CD4-positive, alpha-beta T cell treated with Interleukin-21 for 1 hour (primary cell): ENCODE results near the gene TIMM8A.

Experiments
- DNase-seq: peaks from one replicate; pipeline ENCODE4 v3.0.0-alpha.2; 2020

The TIMM8A gene, protein sequence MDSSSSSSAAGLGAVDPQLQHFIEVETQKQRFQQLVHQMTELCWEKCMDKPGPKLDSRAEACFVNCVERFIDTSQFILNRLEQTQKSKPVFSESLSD

DNA sequence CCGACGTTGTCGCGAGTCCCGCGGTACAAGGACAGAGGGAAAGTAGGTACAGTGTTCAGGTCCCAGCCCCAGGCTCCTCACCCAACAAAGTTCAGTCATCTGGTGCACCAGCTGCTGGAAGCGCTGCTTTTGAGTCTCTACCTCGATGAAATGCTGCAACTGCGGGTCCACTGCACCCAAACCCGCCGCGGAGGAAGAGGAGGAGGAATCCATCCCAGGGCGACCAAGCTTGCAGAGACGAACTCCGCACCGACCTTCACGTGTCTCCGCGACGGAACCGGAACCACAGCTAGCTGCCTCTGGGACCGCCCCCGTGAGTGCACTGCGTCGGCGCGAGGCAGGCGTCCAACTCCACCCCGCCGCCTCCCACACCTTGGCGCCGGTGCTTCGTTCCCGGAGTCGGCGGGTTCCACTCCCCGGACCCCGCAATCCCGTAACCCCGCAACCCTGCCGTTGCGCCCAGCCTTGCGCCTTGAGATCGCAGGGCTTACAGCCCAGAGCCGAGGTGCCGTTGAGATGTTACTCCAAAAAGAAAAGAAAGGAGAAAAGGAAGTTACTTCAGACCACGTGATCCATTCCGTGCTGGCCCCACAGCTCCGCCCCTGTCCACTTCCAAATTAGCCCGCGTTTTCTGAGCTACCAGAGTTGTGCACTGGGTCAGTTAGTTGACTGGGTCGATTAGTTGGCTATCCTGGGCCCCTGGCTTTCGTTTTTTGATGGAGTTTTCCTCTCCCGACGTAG is at the start of gene TIMM8A:
Gene TIMM8A (minus strand): TSS at position 291 of the 741 bp plus-strand sequence. CDS start 78 bp downstream, at position 213.
- DNase-seq: peak; percentile 74

DNA sequence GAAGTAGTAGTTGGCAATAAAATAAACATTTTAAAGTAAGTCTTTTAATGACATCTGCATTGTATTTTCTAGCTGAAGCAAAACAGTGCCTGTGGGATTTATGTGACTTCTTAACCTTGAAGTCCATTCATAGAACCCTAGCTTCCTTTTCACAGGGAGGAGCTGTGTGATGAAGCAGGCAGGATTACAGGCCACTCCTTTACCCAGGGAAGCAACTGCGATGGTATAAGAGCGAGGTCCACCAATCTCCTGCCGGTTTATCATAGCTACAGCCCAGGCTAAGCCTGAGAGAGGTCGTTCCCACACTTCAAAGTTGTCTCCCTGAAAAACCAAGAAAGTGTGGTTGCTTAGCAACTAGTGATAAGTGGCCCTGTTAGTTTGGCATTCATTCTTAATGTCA is 49.2 kb upstream of the TIMM8A start:
- no peak for DNase-seq

DNA sequence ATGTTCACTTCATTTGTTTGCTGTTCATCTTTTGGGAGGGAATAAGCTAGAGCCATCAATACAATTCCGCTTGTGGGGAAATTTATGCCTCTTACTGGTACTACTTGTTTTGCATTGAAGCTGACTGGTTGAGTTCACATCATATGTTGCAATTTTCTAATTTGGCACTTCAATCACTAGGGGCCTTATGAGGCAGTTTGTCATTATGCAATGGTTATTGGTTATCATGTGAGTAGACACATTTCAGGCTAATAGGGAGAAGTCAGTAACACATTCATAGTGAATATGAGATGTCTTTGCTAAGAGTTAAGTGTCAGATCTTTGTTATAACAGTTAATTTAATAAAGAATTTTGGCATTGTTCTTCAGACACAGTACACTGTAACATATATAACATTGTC is 47.2 kb upstream of the TIMM8A start:
- no peak for DNase-seq

DNA sequence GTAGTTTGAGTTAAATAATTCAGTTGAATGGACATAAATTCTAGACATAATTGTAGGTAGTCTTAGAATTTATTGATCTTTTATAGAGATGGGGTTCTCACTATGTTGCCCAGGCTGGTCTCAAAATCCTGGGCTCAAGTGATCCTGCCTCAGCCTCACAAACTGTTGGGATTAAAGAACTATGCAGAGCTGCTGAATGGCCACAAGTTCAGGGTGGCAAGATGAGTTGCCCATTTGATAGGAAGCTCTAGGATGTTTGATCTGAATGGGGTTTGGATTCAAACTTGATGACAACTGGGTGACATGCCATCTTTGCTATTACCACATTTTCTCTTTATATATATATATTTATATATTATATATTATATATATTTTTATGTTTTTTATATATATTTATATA is 45.8 kb upstream of the TIMM8A start:
- DNase-seq: no peak

DNA sequence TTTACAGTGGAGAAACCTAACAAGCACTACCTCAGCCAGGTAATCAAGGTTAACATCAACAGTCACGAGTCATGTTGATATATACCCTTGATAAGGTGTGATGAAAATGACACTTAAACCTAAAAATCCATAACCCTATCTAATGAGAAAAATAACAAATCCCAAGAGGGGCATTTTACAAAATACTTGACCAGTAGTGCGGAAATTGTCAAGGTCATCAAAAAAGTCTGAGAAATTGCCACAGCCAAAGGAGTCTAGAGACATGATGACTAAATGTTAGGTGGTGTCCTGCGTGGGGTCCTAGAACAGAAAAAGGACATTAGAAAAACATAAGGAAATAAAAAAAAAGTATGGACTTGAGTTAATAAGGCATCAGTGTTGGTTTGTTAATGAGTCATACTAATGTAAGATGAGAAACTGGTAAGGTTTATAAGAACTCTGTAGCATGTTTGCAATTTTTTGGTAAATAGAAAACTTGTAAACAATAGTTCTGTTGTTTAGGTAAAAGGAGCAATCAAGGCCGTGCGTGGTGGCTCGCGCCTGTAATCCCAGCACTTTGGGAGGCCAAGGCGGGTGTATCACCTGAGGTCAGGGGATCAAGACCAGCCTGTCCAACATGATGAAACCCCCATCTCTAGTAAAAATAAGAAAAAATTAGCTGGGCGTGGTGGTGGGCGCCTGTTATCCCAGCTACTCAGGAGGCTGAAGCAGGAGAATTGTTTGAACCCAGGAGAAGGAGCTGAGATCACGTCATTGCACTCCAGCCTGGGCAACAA is 45.2 kb upstream of the TIMM8A start:
- no peak for DNase-seq

DNA sequence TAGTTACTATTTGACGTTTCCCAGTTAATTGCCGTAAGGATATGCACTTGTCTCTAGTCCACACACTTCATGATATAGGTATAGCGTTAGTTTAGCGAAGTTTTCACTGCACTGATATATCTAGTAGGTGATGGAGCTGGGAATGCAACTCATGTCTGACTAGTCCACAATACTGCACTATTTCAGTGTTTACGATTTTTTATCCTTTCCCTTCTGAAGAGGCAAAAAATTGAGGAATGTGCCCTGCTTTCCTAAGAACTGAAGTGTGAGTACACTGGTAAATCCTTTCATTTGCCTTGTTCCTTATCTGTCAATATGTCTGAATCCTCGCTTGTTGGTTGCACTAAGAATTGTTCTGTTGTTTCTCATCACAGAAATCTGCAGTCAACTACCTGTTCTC is 43.3 kb upstream of the TIMM8A start:
- no peak for DNase-seq

DNA sequence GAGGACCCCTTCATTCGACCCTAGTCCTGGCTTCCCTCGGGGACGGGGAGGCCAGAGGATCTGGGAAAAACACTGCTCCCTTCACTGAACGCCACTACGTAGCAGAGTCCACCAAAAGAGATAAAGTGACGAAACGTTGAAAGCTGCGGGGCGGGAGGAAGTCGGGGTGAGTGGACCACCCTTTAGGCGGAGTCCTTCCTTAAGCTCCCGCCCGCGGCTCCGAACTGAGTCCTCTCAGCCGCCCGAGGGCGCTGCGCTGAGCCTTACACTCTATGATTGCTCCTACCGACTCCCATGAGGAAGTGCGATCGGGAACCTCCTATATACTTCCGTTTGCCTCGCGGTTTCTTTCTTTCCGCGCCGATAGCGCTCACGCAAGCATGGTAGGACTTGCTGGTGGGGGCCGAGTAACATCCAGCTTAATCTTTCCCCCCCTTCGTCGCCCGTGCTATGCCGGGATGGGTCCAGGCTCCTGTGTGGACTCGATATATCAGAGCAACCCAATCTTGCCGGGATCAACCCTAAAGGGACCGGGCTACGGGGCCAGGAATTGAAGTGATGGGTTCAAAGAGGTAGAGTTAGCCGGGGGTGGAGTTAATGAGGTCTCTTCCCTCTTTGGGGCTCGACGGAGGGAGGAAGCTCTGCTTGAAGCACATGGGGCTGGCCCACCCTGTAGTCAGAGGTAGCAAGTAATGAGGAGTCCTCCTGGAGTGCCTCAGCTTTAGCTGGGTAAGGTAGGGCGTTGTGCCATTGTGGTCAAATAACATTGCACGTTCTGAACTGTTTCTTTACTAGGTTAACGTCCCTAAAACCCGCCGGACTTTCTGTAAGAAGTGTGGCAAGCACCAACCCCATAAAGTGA is 42.4 kb upstream of the TIMM8A start, which contains the start of gene RPL36A:
Gene RPL36A (plus strand): TSS at position 348 of the 862 bp plus-strand sequence. CDS start 33 bp downstream, at position 381.
- peak; percentile 85 for DNase-seq

DNA sequence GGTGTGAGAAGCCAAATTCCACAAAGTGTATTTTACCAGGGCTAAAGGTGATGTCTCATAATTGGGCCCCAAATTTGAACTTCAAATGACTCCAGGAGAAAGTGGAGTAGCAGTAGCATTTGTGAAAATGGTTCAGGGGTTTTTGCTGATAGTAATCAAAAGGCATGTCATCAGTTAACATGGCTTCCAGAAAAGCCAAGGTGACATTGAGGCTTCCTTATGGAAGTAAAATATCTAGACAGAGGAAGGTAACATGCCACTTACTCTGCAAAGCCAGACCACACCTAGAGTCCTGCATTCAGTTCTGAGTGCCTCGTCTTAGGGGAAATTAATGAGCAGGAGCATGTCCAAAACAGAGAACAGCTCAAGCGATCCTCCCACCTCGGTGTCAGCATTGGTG is 40.1 kb upstream of the TIMM8A start:
- DNase-seq: no peak

DNA sequence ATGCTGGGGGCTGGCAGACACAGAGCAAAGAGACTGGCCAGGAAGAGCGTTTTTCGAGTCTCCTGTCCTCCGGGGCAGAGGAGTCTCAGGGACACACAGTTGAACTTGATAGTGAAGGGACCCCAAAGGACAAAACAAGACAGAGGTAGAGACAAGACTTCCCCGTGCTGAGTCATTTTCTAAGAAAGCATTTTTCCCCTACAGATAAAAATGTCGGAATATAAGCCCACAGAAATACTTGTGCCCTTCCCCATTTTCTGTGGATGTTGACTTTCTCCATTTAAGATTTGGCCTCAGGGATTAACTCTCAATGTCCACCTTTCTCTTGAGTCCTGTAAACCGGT is 38.0 kb upstream of the TIMM8A start:
- DNase-seq: no peak

DNA sequence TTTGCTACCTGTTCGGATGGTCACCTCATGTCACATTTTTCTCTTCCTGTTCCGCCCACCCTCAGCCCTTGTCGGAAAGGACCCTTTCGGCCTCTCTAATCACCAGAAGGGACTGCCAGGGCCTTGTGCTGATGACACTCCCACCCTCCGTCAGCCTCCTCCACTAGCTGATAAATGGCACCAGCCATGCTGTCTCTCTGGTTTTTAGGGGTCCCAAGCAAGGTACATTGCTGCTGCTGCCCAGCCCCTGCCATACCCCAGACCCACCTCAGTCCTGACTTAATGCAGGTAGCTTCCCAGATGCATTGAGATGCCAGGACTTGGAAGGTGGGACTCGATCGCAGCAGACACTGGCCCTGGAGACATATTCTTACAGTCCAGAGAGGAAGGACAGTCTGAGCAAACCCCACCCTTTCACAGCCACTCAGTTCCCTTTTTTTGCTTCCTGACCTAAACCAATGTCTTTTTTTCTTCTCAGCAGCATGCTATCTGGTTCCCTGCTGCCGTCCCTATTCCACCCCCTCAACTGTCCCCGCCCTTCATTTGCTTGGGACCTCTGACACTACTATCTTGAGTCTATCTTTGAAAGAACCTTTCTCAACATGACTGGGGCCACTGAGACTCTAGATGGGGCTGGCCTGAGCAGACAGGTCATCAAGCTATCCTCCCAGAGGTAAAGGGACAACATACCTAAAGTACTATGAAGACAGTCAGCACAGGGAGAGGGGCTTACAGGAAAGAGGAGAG is 37.4 kb upstream of the TIMM8A start, which contains the start of gene BTK:
Gene BTK (minus strand): TSS at position 397 of the 747 bp plus-strand sequence. CDS start 10,907 bp downstream, outside the sequence.
- DNase-seq: no peak

DNA sequence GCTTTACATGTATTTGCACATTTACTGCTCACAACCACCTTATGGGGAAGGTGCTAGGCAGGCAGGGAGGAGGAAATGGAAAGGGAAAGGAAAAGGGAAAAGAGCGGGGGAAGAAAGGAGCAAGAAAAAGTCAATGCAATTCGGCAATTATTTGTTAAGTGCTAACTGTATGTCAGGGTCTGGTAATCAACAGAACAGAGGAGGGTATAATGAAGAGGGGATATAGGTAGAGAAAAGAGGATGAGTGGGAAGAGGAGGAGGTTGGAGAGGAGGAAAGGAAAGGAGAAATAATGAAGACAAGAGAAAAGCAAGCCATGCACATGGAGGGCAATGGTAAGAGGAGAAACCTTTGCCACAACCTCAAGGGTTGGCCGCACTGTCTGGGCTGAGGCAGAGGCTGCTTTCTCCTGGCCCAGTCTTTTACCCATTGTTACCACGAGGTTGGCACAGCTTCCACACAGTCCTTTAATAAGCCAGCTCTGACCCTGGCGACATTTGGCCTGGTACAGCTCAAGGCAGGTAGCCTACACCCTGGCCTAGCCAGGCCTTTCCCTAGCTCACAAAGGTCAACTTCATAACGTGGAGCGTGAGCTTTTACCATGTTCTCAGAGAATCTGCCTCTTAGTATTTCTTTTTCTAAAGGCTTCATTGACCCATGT is 36.6 kb upstream of the TIMM8A start:
- DNase-seq: no peak

DNA sequence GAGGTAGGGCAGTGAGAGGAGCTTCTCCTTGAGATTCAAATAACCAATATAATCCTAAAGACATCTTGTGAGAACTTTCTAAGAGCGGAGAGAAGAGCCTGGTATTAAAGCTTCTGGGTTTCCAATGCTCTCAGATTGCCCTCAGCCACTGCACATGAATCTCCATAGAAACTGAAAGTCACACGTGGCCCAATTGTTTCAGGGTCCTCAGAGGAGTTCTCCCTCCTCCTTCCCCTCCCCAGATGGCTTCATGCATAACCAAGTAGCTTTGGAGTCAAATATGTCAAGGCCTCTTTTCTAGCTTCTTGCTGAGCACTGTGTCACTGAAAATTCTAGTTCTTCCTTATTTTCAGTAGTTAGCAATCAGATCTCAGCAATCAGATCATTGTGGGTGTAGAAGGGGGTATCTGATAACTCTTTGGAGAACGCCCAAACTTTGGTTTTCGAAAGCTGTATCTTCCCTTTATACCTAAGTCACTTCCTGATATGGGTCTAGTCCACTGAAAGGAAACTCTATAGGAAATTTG is 35.2 kb upstream of the TIMM8A start:
- no peak for DNase-seq

DNA sequence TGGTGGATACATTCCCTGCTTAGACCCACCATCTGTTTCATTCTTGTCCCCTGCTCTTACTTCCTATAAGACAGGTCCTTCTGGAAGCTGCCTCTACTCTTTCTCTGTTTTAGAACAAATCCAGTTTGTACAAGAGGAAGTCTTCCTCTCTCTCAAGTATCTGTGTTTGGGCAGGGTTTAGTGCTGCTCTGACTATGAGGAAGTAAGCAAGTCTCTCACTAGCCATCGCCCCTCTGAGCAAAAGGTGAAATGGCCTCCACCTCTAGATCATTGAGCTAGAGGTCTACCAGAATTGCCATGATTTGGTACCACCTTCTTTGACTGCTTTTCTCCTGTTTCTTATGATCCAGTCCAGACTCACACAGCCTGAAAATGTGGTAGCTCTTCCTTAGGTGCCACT is 29.0 kb upstream of the TIMM8A start:
- no peak for DNase-seq

DNA sequence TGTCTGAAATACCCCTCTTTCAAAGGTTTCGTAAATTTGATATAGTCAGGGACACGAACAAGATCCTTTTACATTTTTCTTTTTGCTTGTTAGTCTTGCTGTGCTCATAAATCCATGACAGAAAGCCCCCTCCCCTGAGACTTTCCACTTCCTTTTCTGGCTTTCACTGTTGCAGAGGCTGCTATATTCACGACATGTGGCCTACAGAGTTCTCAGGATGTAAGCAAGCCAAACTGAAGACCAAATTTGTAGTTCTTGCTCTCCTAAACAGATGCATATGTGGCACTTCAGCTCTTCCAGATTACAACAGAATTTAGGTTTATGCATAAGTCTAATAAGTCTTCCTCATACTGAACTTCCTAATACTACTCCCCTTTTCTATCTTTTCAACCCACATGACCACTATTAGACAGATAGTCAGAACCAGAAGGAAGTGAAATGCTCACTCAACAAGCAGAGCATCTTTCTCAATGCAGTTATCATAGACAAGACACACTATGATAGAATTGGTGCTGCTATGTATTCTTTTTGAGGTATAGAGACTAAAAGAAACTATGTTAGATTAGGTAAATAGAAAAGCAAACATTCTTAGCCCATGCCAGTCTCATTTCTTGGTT is 22.5 kb upstream of the TIMM8A start:
- DNase-seq: no peak

DNA sequence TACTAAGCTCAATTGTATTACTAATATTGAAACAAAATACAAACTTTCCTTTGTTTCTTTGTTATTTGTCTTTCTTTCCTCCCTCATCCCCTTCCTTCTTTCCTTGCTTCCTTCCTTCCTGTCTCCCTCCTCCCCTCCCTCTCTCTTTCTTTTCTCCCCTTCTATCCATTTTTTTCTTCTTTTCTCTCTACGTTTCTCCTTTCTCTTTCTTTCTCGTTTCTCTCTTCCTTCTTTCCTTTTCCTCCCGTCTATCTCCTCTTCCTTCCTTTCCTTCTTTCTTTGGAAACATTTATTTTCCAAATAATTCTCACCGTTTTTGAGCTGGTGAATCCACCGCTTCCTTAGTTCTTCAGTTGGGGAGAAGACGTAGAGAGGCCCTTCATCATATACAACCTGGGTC is 21.1 kb upstream of the TIMM8A start:
- DNase-seq: no peak

DNA sequence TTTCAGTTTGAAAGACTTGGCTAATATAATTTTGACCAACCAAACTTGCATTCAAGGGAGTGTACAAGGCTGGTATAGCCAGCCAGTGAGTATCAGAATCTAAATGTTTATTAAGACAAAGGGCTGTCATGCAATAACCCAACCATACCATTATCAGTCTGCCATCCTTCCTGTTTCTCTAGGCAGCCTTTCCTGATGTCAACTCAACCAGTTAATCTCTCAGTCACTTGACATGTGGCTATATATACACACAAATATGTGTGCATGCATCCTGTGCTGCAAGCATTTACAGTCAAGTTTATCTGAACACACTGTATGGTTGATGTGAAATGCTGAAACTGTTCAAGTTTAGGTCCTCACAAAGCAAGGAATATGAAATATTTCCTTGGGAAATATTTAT is 20.3 kb upstream of the TIMM8A start:
- DNase-seq: no peak

DNA sequence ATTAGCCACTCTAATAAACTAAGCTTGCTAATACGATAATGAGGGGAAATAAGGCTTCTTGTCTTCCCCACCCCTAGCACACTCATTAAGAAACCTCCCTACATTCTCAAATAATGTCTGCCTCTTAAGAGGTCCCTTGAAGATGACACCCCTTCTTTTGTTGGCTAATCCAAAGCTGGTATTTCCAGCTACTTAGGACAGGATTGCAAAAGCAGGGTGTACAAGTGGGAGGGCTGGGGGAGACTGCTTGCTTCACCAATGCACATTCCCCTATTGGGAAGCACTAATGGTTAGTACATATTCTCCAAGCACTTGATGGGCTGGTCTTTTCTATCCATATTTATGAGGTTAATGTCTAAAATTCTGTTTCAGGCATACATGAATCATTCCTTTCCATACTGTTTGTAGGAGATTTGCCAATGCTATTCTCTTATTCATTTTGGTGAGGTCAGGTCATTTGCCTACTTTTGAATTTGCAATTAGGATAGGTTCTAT is 16.8 kb upstream of the TIMM8A start:
- no peak for DNase-seq

DNA sequence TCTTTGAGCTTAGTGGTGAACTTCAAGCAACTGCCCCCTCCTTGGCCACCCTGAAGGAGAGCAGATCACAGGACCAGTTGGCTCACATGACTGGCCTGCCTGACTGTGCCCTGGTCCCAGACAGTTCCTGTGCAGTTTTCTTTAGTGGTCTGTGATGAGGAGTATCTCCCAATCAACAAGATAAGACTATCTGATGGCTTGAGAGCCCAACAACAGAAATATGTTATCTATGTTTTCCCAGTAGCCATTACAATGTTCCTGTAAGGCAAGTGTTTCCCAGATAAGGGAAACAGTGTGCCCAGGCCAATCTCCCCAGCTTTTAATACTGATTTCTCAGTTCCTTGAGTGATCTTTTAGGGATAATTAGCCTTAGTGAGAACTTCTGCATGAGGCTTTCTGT is 14.2 kb upstream of the TIMM8A start:
- DNase-seq: no peak

DNA sequence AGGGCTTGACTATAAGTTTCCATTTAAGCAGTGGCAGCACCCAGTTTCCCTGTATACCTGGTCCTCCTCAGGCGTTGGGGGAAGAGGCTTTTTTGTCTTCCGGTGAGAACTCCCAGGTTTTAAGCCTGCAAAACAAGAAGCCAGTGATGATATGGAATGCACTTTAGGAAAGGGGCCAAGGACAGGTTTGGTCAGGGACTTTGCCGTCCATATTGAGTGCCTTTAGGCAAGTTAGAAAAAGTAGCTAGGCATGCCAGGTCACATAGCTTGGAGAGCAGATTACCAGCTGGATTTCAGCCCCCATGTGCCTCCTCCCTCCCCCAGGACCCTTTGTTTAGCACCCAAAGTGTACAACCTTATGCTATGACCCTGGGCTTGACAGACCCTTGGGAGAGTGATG is 13.6 kb upstream of the TIMM8A start:
- no peak for DNase-seq

DNA sequence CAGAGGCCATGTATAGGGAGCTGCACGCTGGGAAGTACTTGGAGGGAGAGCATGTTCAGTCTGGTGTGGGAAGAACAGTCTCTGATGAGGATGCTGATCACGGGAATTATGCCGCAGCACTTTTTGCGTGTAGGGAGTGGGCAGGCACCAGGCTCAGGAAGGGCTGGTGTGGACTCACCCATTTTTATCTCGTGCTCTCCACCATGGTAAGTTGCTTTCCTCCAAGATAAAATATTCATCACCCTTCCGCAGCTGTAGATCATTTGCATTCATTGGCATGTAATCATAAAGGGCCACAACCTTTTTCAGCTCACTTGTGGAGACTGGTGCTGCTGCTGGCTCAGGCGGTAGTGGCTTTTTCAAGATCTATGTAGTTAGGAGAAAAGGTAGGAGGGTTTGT is 11.8 kb upstream of the TIMM8A start:
- DNase-seq: no peak

DNA sequence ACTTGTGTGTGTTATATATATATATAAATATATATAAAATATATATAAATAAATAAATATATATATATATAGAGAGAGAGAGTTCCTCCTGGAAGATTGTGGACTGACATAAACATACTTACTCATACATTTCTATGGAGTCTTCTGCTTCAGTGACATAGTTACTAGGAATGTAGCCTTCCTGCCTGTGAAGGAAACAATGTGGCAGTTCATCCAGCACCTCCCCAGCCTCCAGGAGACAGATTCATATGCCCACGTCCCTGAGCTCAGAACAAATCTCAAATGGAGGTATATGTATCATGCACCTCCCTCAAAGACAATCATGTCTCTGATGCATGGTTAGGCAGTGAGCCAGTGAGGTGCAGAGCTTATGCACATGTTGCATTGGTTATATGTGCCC is 11.4 kb upstream of the TIMM8A start:
- no peak for DNase-seq
